GM19395 (cell line): ENCODE measurements around the gene KCNJ6.
"Not testable (repeated sequence)": the region's sequence is repeated elsewhere in the genome, so short reads cannot be mapped to it uniquely, and the experiment has no call there.

Source experiments
- ATAC-seq: cut with Tn5 transposase; IDR thresholded peaks from one replicate; pipeline ENCODE4 v1.9.1; 2021; ENCODE audit warnings: mild to moderate bottlenecking, moderate library complexity; ENCODE audit not compliant: unreplicated experiment

Gene KCNJ6

DNA sequence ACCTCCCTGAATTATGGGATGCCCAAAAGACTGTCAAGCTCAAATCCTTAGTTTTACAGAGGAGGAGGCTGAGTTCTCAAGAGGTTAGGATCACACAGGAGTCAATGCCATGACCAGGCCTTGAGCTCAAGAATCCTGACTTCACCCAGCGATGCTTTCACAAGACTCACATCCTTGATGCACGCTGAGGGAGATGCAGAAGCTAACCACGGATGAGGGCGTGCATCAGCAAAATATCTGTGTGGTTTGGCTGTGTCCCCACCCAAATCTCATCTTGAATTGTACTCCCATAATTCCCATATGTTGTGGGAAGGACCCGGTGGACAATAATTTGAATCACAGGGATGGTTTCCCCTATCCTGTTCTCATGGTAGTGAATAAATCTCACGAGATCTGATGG, 133.2 kb downstream of the KCNJ6 start:
- ATAC-seq: no peak

DNA sequence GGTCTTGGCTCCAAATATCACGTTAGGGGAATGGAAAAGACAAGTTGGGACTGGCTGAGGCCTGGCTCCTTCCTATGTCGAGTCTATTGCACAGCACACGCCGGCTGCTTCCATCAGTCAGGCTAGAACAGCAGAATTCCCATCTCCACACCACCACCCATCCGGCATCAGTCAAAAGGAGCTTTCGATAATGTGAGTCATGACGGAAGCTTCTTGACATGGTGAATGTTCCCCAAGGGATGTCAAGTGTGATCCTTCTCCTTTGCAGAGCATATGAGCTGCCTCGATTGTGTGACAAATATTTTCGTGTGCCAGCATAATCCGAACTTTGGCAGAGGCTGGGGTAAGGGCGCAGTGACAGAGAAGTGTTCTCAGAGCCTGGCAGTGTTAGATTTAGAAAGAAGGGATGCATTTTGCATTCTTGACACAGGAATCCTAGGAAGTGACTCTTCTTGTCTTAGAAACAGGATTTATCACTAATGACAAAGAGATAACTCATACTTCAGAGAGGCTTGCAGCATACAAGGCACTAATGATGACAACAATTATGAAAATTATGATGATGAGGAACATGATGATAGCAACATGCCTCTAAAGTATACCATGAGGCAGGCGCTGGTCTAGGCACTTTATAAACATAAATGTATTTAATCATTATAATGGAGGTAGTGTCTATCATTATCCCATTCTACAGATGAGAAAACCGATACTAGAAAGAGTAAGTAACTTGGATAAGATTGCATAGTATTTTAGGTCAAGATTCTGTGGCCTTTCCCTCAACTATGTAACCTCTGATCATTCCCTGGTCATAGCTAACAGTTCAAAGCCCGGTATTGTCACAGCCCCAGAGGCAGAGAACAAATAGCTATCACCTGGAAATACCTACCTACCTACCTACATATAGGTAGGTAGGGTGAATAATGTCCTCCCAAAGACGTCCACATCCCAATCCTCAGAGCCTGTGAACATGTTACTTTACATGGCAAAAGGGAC, 135.0 kb downstream of the KCNJ6 start:
- ATAC-seq: no peak

DNA sequence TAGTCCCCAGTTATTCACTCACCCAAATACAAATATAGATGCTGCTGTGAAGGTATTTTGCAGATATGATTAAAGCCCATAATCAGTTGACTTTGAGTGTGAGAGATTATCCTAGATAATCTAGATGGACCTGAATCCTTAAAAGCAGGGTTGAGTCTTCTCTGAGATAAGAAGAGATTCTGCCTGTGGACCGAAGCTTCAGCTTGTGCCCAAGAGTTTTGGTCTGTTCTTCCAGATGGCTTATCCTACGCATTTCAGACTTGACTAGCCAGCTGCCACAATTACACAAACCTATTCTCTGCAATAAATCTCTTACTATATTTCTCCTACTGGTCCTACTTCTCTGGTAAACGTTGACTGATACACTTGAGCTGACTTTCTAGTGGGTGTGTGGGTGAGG, 145.1 kb downstream of the KCNJ6 start:
- ATAC-seq: no peak

DNA sequence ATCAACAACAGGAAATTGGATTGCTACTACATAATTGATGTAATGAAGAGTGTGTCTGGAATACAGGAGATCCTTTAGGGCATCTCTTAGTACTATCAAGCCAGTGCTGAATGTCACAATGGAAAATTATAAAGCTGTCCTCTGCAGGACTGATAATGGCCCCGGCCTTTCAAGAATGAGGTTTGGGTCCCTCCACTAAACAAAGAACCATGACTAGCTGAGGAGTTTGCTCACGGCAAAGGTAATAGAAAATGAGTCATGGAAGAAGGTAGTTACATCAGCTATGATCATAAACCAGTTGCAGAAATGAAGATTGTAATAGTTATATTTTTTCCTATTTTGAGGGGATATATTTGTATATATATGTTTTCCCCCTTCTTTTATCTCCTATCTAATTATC, 145.8 kb downstream of the KCNJ6 start:
- ATAC-seq: no peak

DNA sequence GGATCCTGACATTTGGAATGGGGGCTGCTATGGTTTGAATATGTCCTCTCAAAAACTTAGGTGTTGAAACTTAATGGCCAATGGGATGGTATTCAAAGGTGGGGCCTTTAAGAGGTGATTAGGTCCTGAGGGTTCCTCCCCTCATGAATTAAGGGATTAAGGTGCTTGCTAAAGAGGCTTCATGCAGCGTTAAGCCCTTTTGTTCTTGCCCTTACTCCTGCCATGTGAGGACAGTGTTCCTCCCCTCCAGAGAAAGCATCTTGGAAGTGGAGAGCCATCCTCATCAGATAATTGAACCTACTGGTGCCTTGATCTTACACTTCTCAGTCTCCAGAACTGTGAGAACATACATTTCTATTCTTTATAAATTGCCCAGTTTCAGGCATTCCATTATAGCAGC, 146.6 kb downstream of the KCNJ6 start:
- ATAC-seq: no peak

DNA sequence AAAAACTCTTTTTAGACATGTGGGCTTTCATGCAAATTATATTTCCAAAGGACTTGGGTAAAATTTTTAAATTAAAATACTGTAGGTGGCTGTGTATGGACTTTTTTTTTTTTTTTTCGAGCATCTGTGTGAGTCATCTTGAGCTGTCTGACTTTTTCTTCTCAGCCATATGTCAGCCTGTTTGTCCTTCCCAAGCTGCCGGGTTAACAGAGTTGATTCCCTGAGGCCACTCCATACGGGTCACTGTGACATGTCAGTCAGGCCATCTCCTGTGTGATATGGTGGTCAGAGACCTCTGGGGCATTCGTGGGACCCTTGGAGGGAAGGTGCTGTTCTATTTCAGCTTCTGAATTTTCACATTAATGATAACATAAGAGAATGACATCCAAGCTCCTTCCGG, 148.3 kb downstream of the KCNJ6 start:
- no peak for ATAC-seq

DNA sequence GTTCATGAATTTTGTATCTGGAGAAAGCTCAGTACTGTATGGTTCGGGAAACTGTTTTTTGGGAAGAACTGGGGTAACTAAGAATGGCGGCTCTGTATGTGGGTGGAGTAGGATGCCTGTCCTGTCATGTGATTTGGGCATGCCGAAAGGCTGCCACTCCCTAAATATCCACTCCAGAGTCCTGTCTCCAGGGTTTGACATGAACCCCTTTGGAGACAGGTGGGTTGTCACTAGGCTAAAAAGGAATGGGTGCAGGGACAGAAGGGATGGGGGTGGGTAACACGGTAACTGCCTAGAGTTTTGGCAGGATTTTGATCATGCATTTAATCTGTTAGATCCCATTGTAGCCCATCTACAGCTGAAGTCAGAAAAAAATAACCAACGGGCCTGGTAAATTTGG, 150.1 kb downstream of the KCNJ6 start:
- no peak for ATAC-seq

DNA sequence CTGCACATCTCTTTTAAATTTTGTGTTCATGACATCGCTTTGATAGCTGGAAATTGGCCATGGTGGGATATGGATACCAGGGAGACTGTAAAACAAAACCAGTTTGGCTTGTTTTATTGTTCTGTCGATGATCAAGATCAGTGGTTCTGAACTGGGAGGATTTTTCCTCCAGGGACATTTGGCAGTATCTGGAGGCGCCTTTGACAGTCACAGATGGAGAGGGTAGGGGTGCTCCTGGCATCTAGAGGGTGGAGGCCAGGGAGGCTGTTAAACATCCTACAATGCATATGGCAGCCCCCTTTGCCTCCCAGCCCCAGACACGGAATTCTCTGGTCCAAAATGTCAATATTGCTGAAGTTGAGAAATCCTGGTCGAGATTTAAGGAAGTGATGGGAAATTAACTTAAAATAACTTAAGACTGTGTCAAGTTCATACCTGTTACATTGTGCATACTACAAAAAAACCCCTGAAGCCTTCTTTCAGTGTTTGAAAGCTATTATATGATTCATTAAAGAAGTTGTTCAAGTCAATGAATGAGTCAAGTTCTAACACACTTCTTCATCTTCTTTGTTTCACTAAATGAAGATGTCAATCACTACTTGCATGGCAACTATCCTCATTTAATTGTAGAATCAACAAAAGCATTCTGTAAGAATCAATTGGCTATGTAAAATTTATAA, 150.9 kb downstream of the KCNJ6 start:
- ATAC-seq: no peak

DNA sequence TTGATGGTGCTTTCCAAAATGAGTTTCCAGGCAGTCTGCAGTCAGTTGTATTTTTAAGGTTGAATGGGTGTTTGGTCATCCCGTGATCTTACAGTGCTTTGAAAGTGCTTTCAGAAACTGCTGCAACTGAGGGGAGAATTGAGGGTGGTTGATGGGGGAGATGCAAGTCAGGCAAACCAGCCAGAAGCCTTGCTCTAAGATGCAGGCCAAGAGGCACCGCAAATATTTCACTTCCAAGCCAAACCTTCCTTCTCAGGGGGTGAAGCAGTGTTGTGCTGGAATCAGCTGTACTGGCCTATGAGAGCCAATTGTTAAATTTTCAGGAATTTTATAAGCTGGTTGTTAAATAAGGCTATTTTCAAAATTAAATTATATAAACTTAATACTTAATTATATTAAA, 151.6 kb downstream of the KCNJ6 start:
- ATAC-seq: no peak

DNA sequence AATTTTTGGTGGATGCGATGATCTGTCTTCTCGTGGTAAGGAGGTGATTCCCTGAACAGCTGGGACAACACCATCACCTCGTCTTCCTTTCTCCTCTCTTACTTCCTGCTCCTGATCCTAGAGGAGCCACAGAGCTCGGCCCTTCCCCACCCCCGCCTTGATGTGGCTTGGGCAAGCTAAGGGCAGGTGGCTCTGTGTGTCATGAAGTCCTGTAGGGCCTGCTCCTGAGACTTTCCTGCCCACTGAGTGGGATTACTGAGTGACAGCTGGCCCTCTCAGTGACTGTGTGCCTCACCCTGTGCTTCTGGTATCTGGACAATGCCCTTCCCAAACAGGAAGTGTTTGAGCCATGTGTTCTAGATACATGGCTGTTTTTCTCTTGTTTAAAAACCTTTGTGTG, 153.0 kb downstream of the KCNJ6 start:
- no peak for ATAC-seq

DNA sequence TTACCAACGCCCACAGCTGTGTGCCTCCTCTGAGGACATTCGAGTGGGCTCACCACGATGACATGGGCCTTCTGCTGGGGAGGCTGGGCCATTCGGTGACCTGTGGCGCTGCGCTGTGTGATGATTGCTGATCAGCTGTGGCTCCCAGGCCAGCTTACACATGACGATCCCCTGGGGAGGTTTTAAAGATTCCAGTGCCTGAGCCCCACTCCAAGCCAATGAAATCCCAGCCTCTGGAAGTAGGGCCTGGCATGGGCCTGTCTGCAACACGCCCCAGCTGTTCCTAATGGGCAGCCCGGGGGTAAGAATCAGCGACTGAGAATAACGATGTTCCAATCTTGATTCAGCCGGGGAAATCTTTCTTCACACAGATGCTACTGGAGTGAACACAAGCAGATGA, 153.7 kb downstream of the KCNJ6 start:
- ATAC-seq: no peak

DNA sequence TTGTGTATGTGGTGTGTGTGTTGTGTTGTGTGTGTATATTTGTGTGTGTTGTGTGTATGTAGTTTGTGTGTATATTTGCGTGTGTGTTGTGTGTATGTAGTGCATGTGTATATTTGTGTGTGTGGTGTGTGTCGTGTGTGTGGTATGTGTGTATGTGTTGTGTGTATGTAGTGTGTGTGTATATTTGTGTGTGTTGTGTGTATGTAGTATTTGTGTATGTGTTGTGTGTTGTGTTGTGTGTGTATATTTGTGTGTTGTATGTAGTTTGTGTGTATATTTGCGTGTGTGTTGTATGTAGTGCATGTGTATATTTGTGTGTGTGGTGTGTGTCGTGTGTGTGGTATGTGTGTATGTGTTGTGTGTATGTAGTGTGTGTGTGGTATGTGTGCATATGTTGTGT, 154.9 kb downstream of the KCNJ6 start:
- not testable (repeated sequence) for ATAC-seq

DNA sequence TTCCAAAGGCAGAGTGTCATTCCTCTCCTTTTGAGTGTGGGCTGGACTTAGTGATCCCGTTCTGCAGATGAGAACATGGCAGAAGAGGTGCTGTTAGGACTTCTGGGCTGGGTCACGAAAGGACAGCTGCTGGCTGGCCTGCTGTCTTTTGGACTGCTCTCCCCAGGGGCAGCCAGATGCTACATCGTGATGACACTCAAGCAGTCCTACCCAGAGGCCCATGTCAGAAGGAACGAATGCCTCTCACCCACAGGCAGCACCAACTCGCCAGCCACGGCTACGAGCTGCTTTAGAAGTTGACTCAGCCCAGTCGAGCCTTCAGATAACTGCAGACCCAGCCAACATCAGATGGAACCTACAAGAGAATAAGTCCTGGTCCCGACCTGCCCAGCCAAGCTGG, 156.5 kb downstream of the KCNJ6 start:
- no peak for ATAC-seq

DNA sequence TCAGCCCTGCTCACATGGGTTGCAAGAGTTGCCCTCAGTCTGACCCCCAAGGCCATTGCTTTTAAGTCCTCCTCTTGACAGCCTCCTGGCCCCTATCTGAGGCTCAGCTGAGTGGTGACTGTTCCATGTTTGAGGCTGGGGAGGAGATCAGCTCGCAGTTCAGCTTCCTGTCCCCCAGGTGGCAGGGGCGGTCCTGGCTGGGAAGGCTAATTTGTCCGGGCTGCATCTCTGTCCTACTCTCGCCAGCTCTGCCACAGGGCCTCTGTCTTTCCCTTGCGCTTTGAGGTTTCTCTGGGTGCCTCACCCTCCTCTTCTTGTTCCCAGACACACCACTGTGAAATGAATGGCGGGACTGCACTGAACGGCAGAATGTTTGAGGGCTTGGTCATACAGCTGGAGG, 157.3 kb downstream of the KCNJ6 start:
- ATAC-seq: no peak

DNA sequence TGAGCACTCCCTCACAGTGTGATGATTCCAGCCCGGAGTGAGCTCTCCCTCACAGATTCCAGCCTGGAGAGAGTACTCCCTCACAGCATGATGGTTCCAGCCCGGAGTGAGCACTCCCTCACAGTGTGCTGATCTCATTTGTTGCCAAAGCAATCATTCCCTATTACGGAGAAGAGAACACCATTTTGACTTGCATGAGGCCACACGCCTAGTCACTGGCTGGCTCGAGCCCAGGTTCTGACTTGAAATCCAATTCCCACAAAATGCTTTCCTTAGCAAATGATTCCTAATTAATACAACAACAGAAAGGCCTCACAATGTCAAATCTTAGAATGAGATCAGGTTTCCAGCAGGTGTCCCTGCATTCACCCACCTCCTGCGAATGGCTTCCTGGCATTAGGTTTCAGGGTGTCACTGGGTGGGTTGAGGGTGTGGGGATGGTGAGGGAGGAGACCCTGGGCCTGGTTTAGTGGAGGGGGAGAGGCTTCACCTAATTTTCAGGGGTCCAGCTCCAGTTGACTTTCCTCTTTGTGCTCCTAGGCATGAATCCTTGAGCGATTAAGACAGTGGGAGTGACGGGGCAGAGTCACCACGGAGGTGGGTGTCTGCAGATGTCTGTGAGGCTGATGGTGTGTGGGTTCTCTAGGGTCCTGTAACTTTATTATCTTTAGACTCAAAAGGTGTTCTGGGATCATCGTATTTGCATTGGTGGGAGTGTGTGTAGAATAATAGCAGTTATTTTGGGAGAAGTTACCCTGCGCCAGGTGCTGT, 158.5 kb downstream of the KCNJ6 start:
- ATAC-seq: no peak

DNA sequence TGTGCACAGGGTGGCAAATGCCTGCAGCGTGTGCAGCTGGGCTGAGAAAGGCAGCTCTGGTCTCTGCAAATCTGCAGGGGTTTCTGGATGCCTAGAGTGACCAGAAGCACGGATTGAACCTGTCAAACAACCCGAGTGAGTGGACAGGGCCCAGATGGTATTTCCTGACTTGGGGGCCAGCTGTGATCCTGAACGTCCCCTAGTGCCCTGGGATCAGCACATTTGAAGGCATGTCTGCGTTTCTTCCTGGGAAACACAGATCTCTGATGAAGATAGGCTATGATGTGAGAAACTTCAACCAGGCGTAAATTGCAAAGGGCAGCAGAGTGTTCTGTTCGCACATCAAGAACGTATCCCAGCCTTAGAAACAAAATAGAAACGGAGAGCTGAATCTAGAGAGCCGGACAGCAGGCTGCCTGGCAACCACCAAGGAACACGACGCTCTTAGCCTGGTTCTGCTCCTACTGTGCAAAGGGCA, 163.1 kb downstream of the KCNJ6 start:
- ATAC-seq: no peak

DNA sequence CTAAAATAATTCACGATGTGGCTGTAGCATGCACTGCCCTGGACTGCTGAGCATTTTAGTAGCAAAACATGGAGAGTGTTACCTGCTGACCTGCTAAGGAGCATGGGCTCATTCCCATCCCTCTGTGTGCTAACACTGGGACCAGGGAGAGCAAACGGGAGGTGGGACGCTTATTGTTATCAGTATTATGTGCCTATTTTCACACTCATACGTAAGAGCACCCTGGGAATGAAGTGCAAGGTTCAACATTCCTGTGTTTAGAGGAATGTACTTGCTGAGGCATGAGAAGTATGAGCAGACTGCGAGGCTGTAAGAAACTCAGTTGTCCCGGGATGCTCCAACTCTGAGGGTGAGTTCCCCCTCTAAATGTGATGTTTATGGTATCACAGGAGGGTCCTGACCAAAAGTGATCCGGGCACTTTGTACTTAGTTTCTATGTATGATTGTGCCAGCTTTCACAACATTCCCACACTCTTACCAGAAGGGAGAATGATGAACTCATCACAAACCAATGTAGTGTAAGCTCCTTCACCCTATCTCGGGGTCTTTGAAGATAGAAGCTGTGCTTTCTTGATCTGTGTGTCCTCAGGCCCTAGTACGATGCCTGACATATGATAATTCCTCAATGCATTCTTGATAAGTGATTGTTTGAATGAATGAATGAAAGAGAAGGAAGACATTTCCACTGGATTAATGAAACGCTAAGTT, 164.8 kb downstream of the KCNJ6 start:
- ATAC-seq: no peak

DNA sequence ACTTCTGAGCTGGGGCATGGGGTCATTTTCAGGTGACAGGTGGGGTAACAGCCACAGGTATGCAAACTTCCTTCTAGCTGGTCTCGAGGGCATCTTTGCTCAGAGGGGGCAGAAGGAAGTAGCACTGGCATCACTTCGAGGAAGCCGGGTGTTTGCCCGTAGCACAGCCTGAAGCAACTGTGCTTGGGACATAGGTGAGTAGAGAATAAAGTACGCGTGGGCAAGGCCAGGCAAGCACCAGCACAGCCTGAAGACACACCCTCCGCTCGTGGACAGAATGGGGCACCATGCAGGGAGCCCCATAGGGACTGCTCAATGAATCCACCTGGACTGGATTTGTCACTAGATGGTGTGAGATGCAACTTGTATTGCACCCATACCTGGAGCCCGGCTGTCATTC, 167.1 kb downstream of the KCNJ6 start:
- no peak for ATAC-seq

DNA sequence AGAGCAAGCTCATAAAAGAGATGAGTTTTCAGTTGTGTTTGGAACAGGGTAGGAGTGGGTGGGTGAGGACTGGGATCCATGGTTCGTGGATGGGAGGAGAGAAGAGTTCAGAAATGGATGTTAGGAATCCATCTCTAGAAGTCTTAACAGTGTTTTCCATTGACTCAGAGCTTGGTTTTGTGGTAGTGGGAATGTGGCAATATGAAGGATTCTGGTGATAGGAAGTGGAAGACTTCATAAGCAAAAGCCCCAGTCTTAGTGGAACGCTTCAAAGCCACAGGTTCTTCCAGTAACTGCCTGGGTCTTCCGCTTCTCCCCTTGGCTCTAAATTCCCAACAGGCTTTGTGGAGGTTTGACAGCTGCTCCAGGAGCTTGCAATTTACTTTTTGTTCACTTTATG, 167.9 kb downstream of the KCNJ6 start:
- no peak for ATAC-seq

DNA sequence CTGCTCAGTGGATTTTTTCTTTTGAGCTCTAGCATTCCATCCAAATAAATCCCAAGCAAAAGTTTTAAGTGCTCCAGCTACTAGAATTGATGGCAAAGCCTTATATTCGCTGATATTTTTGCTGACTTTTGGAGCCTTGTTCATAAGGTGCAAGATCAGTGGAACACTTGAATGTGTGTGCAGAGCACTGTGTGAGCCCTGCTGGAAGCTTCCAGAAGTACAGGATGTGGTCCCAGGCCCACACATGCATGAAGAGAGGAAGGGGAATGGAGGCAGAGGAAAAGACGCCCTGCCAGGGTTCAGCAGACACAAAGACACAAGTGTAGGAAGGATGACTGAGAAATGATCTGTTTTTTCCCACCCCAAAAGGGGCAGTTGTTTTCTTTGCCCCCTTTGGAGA, 169.4 kb downstream of the KCNJ6 start:
- no peak for ATAC-seq

DNA sequence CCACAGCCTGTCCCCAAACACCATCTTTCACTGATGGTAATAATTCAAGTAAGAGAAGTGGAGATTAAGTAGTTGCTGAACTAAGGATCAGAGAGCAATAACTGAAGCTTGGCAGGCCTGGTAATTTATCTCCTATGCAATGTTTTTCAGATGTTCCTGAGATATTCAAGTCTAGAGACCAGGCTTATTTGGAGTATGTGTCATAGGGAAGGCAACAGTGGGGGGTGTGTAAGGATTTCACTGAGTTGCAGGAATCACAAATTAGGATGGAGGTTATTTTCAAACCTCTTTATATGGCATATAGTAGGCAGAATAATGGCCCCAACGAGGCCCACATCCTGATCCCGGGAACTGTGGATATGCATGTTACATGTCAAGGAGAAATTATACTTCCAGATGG, 171.7 kb downstream of the KCNJ6 start:
- no peak for ATAC-seq
